H9 (cell line): ENCODE data around the gene CCDC7. TPM values are rescaled to one million over a fixed set of nuclear protein-coding genes. Genes with fewer than 3 reads are reported as not detected.

Source experiments
- DNase-seq: peaks from one replicate; pipeline ENCODE4 v3.0.0-alpha.2; 2017
- H2AFZ ChIP-seq: one replicate; pipeline ENCODE4 v1.6.1; 2013; ENCODE audit warnings: mild to moderate bottlenecking, low read length, control low read depth, moderate library complexity
- H2AK5ac ChIP-seq: 2 replicates; pipeline ENCODE4 v1.6.1; 2013; ENCODE audit warnings: low read length, control low read depth, mixed read lengths; ENCODE audit not compliant: insufficient read length
- H2BK120ac ChIP-seq: one replicate; pipeline ENCODE4 v1.6.1; 2013; ENCODE audit warnings: low read depth, mild to moderate bottlenecking, low read length, control low read depth, inconsistent platforms; ENCODE audit not compliant: poor library complexity, severe bottlenecking
- H2BK12ac ChIP-seq: 2 replicates; pipeline ENCODE4 v1.6.1; 2013; ENCODE audit warnings: low read length, control low read depth, mixed read lengths, low read depth; ENCODE audit not compliant: insufficient read length
- H2BK15ac ChIP-seq: 2 replicates; pipeline ENCODE4 v1.6.1; 2013; ENCODE audit warnings: low read depth, low read length, control low read depth
- H2BK20ac ChIP-seq: one replicate; pipeline ENCODE4 v1.6.1; 2013; ENCODE audit warnings: low read depth, mild to moderate bottlenecking, low read length, control low read depth, inconsistent platforms; ENCODE audit not compliant: poor library complexity, severe bottlenecking
- H2BK5ac ChIP-seq: 2 replicates; pipeline ENCODE4 v1.6.1; 2013; ENCODE audit warnings: low read length, control low read depth, mixed read lengths; ENCODE audit not compliant: insufficient read length
- H3K14ac ChIP-seq: 2 replicates; pipeline ENCODE4 v1.6.1; 2013; ENCODE audit warnings: low read length, control low read depth; ENCODE audit not compliant: insufficient read depth
- H3K18ac ChIP-seq: 2 replicates; pipeline ENCODE4 v1.6.1; 2013; ENCODE audit warnings: low read depth, mild to moderate bottlenecking, mixed read lengths, low read length, control low read depth; ENCODE audit not compliant: insufficient read length
- H3K23ac ChIP-seq: 2 replicates; pipeline ENCODE4 v1.6.1; 2013; ENCODE audit warnings: low read length, control low read depth, mixed read lengths, low read depth; ENCODE audit not compliant: insufficient read length
- H3K23me2 ChIP-seq: 2 replicates; pipeline ENCODE4 v1.6.1; 2013; ENCODE audit warnings: low read depth, mild to moderate bottlenecking, mixed read lengths, low read length, control low read depth; ENCODE audit not compliant: insufficient read length, poor library complexity, severe bottlenecking
- H3K27ac ChIP-seq: 2 replicates; pipeline ENCODE4 v1.5.1; 2013; ENCODE audit warnings: low read length, control low read depth, mixed read lengths, low read depth; ENCODE audit not compliant: insufficient read length
- H3K27me3 ChIP-seq: 2 replicates; pipeline ENCODE4 v1.6.1; 2013; ENCODE audit warnings: low read length, control low read depth, inconsistent platforms; ENCODE audit not compliant: insufficient read depth
- H3K4ac ChIP-seq: 2 replicates; pipeline ENCODE4 v1.6.1; 2013; ENCODE audit warnings: low read depth, mild to moderate bottlenecking, control low read depth, inconsistent platforms, low read length, moderate library complexity
- H3K4me1 ChIP-seq: 2 replicates; pipeline ENCODE4 v1.6.1; 2013; ENCODE audit warnings: low read length, control low read depth, inconsistent platforms; ENCODE audit not compliant: insufficient read depth
- H3K4me2 ChIP-seq: 2 replicates; pipeline ENCODE4 v1.6.1; 2013; ENCODE audit warnings: low read length, control low read depth, mixed read lengths; ENCODE audit not compliant: insufficient read length, insufficient read depth
- H3K56ac ChIP-seq: 2 replicates; pipeline ENCODE4 v1.6.1; 2013; ENCODE audit warnings: low read depth, mild to moderate bottlenecking, mixed read lengths, low read length, control low read depth; ENCODE audit not compliant: insufficient read length
- H3K79me1 ChIP-seq: 2 replicates; pipeline ENCODE4 v1.6.1; 2013; ENCODE audit warnings: low read depth, mild to moderate bottlenecking, moderate library complexity, low read length, control low read depth, inconsistent platforms; ENCODE audit not compliant: insufficient read depth, poor library complexity, severe bottlenecking
- H3K79me2 ChIP-seq: 2 replicates; pipeline ENCODE4 v1.6.1; 2013; ENCODE audit warnings: low read length, control low read depth, inconsistent platforms; ENCODE audit not compliant: insufficient read depth
- H3K9ac ChIP-seq: 2 replicates; pipeline ENCODE4 v1.6.1; 2013; ENCODE audit warnings: low read length, control low read depth, mixed read lengths; ENCODE audit not compliant: insufficient read length; ENCODE audit errors: extremely low read depth
- H3K9me3 ChIP-seq: one replicate; pipeline ENCODE4 v1.6.1; 2013; ENCODE audit warnings: low read depth, low read length, inconsistent platforms; ENCODE audit not compliant: control insufficient read depth
- H3T11ph ChIP-seq: one replicate; pipeline ENCODE4 v1.6.1; 2013; ENCODE audit warnings: mild to moderate bottlenecking, low read length, control low read depth, inconsistent platforms
- H4K20me1 ChIP-seq: one replicate; pipeline ENCODE4 v1.6.1; 2013; ENCODE audit not compliant: control insufficient read depth, insufficient read length, insufficient read depth
- H4K5ac ChIP-seq: 2 replicates; pipeline ENCODE4 v1.6.1; 2013; ENCODE audit warnings: low read depth, mild to moderate bottlenecking, mixed read lengths, low read length, control low read depth; ENCODE audit not compliant: insufficient read length
- H4K8ac ChIP-seq: replicated peaks from 2 replicates; pipeline ENCODE4 v1.6.1; 2013; ENCODE audit warnings: low read length, control low read depth, mixed read lengths, low read depth; ENCODE audit not compliant: insufficient read length
- H4K91ac ChIP-seq: 2 replicates; pipeline ENCODE4 v1.6.1; 2013; ENCODE audit warnings: low read depth, mild to moderate bottlenecking, moderate library complexity, mixed read lengths, low read length, control low read depth; ENCODE audit not compliant: insufficient read length
- H3K27ac Mint-ChIP-seq, 3 experiments: 2 replicates in 2 of 3; 3 replicates in 1 of 3; pipeline ENCODE4 v1.8.0; 2020 to 2021; ENCODE audit warnings: mixed read lengths in 3 of 3, mild to moderate bottlenecking in 1 of 3, moderate library complexity in 1 of 3
- H3K27me3 Mint-ChIP-seq: 2 replicates; pipeline ENCODE4 v1.8.0; 2021; ENCODE audit warnings: low read depth, mild to moderate bottlenecking, moderate library complexity, mixed read lengths
- H3K36me3 Mint-ChIP-seq, 3 experiments: 2 replicates in 2 of 3; 3 replicates in 1 of 3; pipeline ENCODE4 v1.8.0; 2020 to 2021; ENCODE audit warnings: low read depth in 3 of 3, mixed read lengths in 3 of 3; ENCODE audit not compliant: insufficient read depth in 1 of 3
- H3K4me1 Mint-ChIP-seq, 2 experiments: 2 replicates each; pipeline ENCODE4 v1.8.0; 2020; ENCODE audit warnings: mixed read lengths in 2 of 2
- H3K4me3 Mint-ChIP-seq, 2 experiments: 2 replicates in 1 of 2; 3 replicates in 1 of 2; pipeline ENCODE4 v1.8.0; 2020 to 2021; ENCODE audit warnings: mild to moderate bottlenecking in 2 of 2, mixed read lengths in 2 of 2, moderate library complexity in 1 of 2
- H3K9me3 Mint-ChIP-seq, 2 experiments: 2 replicates in 1 of 2; 3 replicates in 1 of 2; pipeline ENCODE4 v1.8.0; 2020; ENCODE audit warnings: mild to moderate bottlenecking in 2 of 2, mixed read lengths in 2 of 2, moderate library complexity in 1 of 2
- WGBS: extraction: QIAGEN DNeasy Blood & Tissue Kit; methylation state at CpG from one replicate; pipeline ENCODE4 v1.1.7; 2013; ENCODE audit warnings: missing lambda C conversion rate, low lambda C conversion rate, mixed read lengths; ENCODE audit not compliant: insufficient read length; ENCODE audit errors: extremely low coverage; 5-methylcytosine and 5-hydroxymethylcytosine counted together
- total RNA-seq: library from RNA; stranded (reverse); gene quantifications from 2 replicates; pipeline ENCODE4 v1.2.1, GENCODE V29; 2021
- TF ChIP-seq, protein P1 (sequence below): fragments of 200-600 bp; sonication (generic); conservative IDR thresholded peaks from 3 replicates; pipeline ENCODE4 v1.8.0; 2021; ENCODE audit warnings: antibody characterized with exemption, mild to moderate bottlenecking

CCDC7 gene
- total RNA-seq, 1 experiment from 2014 or later = 1.6 TPM

DNA sequence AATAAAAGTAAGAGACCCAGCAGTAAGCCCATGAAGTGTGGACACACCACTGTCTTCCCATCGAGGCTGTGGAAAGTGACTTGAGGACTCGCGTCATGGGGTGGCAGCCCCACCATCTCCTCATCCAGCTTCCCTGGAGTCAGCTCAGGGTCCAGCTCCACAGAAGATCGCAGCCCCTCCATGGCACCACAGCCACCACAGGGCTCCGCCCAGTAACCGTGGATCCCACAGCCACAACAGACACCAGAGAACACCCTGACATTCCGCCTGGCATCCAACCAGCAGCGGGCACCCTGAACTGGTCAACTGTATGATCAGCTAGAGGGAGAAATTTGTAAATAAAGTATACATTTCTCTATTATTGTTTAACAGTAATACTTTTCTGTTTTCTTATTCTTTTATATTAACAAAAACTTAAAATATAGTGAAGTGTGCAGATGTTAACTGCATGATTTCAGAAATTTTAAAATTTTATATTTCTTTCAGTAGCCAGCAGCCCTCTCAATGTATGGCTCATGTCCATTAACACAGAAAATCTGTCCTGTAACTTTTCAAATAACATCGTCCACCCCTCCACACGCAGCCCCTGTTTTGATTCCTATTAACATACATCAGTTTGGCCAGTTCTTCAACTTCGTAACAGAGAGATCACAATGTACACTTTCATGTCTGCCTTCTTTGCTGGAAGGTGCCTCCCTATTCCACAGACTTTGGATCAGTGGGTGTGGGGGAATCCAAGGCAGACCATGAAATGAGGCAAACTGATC lies 442.4 kb downstream of the CCDC7 start:
- Histone ChIP-seq H4K91ac (no peak overlapping the region), H3K9me3 (no peaks in the 10 kb centered on the region), H2BK5ac (no peak overlapping the region), H3K4me2 (no peak overlapping the region), H3K56ac (no peak overlapping the region), H2BK12ac (no peak overlapping the region), H3K27ac (no peak overlapping the region), H3K79me1 (no peaks in the 10 kb centered on the region), H4K5ac (no peak overlapping the region), H3K4me1 (no peaks in the 10 kb centered on the region), H2BK20ac (no peak overlapping the region), H3K4ac (no peak overlapping the region), H2BK15ac (no peak overlapping the region), H2AFZ (no peak overlapping the region), H3K18ac (no peak overlapping the region), H4K20me1 (no peaks in the 10 kb centered on the region), H3K23me2 (no peaks in the 10 kb centered on the region), H3K23ac (no peak overlapping the region), H3K27me3 (no peaks in the 10 kb centered on the region), H3K14ac (no peak overlapping the region), H2AK5ac (no peak overlapping the region), H2BK120ac (no peak overlapping the region), H3K79me2 (no peaks in the 10 kb centered on the region), H4K8ac (no peak overlapping the region), H3K9ac (no peak overlapping the region), H3T11ph (no peak overlapping the region)
- no peak for DNase-seq
- no peak overlapping the region for H3K4me3 Mint-ChIP-seq
- H3K27ac Mint-ChIP-seq = 0 out of 7 replicates have a peak overlapping the region, but pooled peaks of 1 of the 3 experiments have one; percentile 1
- no peaks in the 10 kb centered on the region for H3K9me3 Mint-ChIP-seq
- H3K27me3 Mint-ChIP-seq = no peaks in the 10 kb centered on the region; the same call in 1 of the 2 replicates
- H3K36me3 Mint-ChIP-seq = peaks cover 0 to 2% (median 0%) of the 10 kb centered on the region in 3 experiments; a peak in 1 of 7 replicates
- TF ChIP-seq, protein P1, sequence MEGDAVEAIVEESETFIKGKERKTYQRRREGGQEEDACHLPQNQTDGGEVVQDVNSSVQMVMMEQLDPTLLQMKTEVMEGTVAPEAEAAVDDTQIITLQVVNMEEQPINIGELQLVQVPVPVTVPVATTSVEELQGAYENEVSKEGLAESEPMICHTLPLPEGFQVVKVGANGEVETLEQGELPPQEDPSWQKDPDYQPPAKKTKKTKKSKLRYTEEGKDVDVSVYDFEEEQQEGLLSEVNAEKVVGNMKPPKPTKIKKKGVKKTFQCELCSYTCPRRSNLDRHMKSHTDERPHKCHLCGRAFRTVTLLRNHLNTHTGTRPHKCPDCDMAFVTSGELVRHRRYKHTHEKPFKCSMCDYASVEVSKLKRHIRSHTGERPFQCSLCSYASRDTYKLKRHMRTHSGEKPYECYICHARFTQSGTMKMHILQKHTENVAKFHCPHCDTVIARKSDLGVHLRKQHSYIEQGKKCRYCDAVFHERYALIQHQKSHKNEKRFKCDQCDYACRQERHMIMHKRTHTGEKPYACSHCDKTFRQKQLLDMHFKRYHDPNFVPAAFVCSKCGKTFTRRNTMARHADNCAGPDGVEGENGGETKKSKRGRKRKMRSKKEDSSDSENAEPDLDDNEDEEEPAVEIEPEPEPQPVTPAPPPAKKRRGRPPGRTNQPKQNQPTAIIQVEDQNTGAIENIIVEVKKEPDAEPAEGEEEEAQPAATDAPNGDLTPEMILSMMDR = no peak
- peaks cover 18 to 21% of the 10 kb centered on the region in 2 experiments for H3K4me1 Mint-ChIP-seq
- no CpG with 5 or more reads among the region's 11 CpGs for WGBS
